ENCODE data around the gene ODAD3. TPM values are rescaled to one million over a fixed set of nuclear protein-coding genes. Genes with fewer than 3 reads are reported as not detected.

ODAD3 gene
- polyA plus RNA-seq, 6 donors from 2014 or later, result 0.21 to 1.2 (median 0.69) TPM

GRCh38 chr19:11401808-11402543 is 32.9 kb downstream of the ODAD3 start:
- Mint-ChIP-seq H3K4me1 (peaks cover 0 to 4% (median 4%) of the 10 kb centered on the region in 3 donors), H3K27me3 (peaks cover 4 to 25% (median 13%) of the 10 kb centered on the region in 3 donors), H3K4me3 (no peak overlapping the region), H3K36me3 (peaks cover 0 to 7% of the 10 kb centered on the region in 2 donors), H3K9me3 (peaks cover 0 to 1% (median 0%) of the 10 kb centered on the region in 7 donors), H3K27ac (peak overlapping the region in 2 of 6 donors; percentile 11 to 16)
- DNase-seq (no peak), ATAC-seq (ENCODE audit: low read depth in 2 of 2) (no peak)

DNA sequence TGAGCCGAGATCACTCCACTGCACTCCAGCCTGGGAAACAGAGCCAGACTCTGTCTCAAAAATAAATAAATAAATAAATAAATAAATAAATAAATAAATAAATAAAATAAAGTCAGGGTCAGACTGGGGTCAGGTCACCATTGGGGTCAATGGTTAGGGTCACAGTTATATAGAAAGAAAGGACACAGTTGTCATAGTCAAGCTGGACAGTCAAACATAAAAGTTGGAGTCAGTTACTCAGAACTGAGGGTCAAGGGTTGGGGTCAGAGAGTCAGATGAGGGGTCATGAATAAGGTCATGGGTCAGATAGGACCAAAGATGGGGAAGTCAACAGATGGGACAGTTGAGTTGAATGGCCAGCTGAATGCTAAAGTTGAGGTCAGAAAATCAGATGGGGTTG is 34.1 kb downstream of the ODAD3 start:
- Mint-ChIP-seq H3K27me3 (peaks cover 4 to 19% (median 13%) of the 10 kb centered on the region in 3 donors), H3K36me3 (peaks cover 0 to 7% of the 10 kb centered on the region in 2 donors), H3K9me3 (peaks cover 0 to 1% (median 0%) of the 10 kb centered on the region in 7 donors), H3K4me1 (peaks cover 0 to 4% (median under 1%) of the 10 kb centered on the region in 3 donors), H3K27ac (peak overlapping the region in 1 of 6 donors; percentile 44), H3K4me3 (no peak overlapping the region)
- DNase-seq (no peak), ATAC-seq (ENCODE audit: low read depth in 2 of 2) (no peak)

DNA sequence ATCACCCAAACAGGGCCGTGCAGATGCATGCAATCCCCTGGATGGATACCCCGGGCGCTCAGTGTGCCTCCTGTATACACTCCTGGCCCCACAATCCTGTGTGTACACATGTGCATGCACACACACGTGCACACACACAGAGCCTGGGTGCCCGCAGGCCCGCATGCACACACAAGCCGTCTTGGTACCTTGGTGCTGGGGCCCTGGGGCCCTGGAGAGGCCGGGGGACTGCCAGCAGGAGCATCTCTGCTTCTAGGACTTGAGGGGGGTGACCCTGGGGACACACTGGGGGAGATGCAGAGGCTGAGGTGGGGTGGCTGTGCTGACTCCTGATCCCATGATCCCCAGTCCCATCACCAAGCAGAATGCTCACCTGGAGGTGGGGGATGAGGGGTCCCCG is 35.3 kb downstream of the ODAD3 start:
- H3K4me1 Mint-ChIP-seq, result peaks cover 0 to 8% (median 2%) of the 10 kb centered on the region in 3 donors
- H3K9me3 Mint-ChIP-seq, result peaks cover 0 to 1% (median 0%) of the 10 kb centered on the region in 7 donors
- H3K36me3 Mint-ChIP-seq, result peaks cover 0 to 7% of the 10 kb centered on the region in 2 donors
- DNase-seq (no peak), ATAC-seq (ENCODE audit: low read depth in 2 of 2) (no peak)
- H3K27ac Mint-ChIP-seq, result no peak overlapping the region
- H3K27me3 Mint-ChIP-seq, result peaks cover 2 to 26% (median 21%) of the 10 kb centered on the region in 3 donors
- H3K4me3 Mint-ChIP-seq, result no peak overlapping the region

- H3K4me3 Mint-ChIP-seq, result no peak overlapping the region
- H3K27ac Mint-ChIP-seq, result peak overlapping the region in 1 of 6 donors; percentile 76
- H3K4me1 Mint-ChIP-seq, result peaks cover 9 to 12% (median 10%) of the 10 kb centered on the region in 3 donors
- H3K27me3 Mint-ChIP-seq, result peaks cover 0 to 26% (median 21%) of the 10 kb centered on the region in 3 donors
- peaks cover 0 to 7% of the 10 kb centered on the region in 2 donors for H3K36me3 Mint-ChIP-seq
- peaks cover 0 to 1% (median 0%) of the 10 kb centered on the region in 7 donors for H3K9me3 Mint-ChIP-seq
- ATAC-seq (ENCODE audit: low read depth in 2 of 2) (no peak), DNase-seq (no peak)
Observed at GRCh38 chr19:11397089-11397610, 37.8 kb downstream of the ODAD3 start.

- no peak for DNase-seq
- H3K4me3 Mint-ChIP-seq, result peak overlapping the region in 1 of 8 donors; percentile 16
- peaks cover 0 to 8% (median 7%) of the 10 kb centered on the region in 3 donors for H3K27me3 Mint-ChIP-seq
- no peaks in the 10 kb centered on the region for H3K36me3 Mint-ChIP-seq
- H3K9me3 Mint-ChIP-seq, result peaks cover 0 to 4% (median 2%) of the 10 kb centered on the region in 7 donors
- H3K27ac Mint-ChIP-seq, result peak overlapping the region in 1 of 6 donors; percentile 29
- ATAC-seq (ENCODE audit: low read depth in 2 of 2), result no peak
- peaks cover 15 to 22% (median 21%) of the 10 kb centered on the region in 3 donors for H3K4me1 Mint-ChIP-seq
Observed at GRCh38 chr19:11390933-11391680, 43.8 kb downstream of the ODAD3 start.

DNA sequence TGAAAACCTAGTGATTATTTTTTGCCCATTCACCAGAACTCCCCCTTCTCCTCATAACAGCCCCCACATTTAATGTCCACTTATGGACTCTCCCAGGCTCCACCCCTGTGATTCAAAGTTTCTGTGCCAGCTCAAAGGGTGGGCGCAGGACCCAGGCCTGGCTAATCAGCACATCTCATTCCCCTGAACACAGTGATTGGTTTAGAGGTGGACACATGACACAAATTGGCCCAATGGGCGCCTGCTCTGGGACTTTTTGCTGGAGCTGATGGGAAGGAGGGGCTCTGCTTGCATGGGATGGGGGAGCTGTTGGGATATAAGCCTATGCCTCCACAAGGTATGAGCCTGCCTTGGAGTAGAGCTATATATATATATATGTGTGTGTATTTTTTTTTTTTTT is 44.6 kb downstream of the ODAD3 start:
- no peak overlapping the region for H3K27ac Mint-ChIP-seq
- ATAC-seq (ENCODE audit: low read depth in 2 of 2) (no peak), DNase-seq (no peak)
- H3K36me3 Mint-ChIP-seq, result no peaks in the 10 kb centered on the region
- H3K4me1 Mint-ChIP-seq, result peaks cover 14 to 22% (median 21%) of the 10 kb centered on the region in 3 donors
- H3K27me3 Mint-ChIP-seq, result peaks cover 0 to 5% (median 4%) of the 10 kb centered on the region in 3 donors
- H3K9me3 Mint-ChIP-seq, result peaks cover 0 to 4% (median 2%) of the 10 kb centered on the region in 7 donors
- no peak overlapping the region for H3K4me3 Mint-ChIP-seq

- DNase-seq (peak; percentile 48), ATAC-seq (ENCODE audit: low read depth in 2 of 2) (peak; percentile 69 to 70)
- Mint-ChIP-seq H3K9me3 (peaks cover 0 to 6% (median 2%) of the 10 kb centered on the region in 7 donors), H3K27ac (peak overlapping the region; percentile 39 to 96 (median 86)), H3K27me3 (no peaks in the 10 kb centered on the region), H3K4me3 (peak overlapping the region; percentile 42 to 78 (median 59)), H3K36me3 (no peaks in the 10 kb centered on the region), H3K4me1 (peaks cover 18 to 29% (median 27%) of the 10 kb centered on the region in 3 donors)
Observed at GRCh38 chr19:11387162-11388034, 47.5 kb downstream of the ODAD3 start.

DNA sequence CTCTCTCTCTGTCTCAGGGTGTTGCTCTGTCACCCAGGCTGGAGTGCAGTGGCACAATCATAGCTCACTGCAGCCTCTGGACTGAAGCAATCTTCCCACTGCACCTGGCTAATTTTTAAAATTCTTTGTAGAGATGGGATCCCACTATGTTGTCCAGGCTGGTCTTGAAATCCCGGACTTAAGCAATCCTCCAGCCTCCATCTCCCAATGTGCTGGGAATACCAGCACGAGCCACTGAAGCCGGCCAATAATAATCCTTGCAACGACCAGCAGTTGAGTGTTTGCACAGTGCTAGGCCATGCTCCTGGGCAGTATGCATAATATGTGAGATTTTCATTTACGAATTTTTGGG is 50.2 kb downstream of the ODAD3 start:
- Mint-ChIP-seq H3K27ac (peak overlapping the region in 4 of 6 donors; percentile 20 to 90 (median 63)), H3K36me3 (no peaks in the 10 kb centered on the region), H3K4me1 (peaks cover 30 to 51% (median 48%) of the 10 kb centered on the region in 3 donors), H3K9me3 (peaks cover 0 to 4% (median 0%) of the 10 kb centered on the region in 7 donors), H3K27me3 (no peaks in the 10 kb centered on the region), H3K4me3 (peak overlapping the region in 6 of 8 donors; percentile 44 to 93 (median 76))
- ATAC-seq (ENCODE audit: low read depth in 2 of 2) (no peak), DNase-seq (no peak)

- no peaks in the 10 kb centered on the region for H3K27me3 Mint-ChIP-seq
- no peaks in the 10 kb centered on the region for H3K36me3 Mint-ChIP-seq
- ATAC-seq (ENCODE audit: low read depth in 2 of 2), result no peak
- H3K27ac Mint-ChIP-seq, result peak overlapping the region in 2 of 6 donors; percentile 86 to 90
- H3K4me1 Mint-ChIP-seq, result peaks cover 30 to 51% (median 48%) of the 10 kb centered on the region in 3 donors
- H3K4me3 Mint-ChIP-seq, result peak overlapping the region; percentile 72 to 94 (median 84)
- H3K9me3 Mint-ChIP-seq, result peaks cover 0 to 4% (median 0%) of the 10 kb centered on the region in 7 donors
- no peak for DNase-seq
Observed at GRCh38 chr19:11383706-11384048, 51.2 kb downstream of the ODAD3 start.

DNA sequence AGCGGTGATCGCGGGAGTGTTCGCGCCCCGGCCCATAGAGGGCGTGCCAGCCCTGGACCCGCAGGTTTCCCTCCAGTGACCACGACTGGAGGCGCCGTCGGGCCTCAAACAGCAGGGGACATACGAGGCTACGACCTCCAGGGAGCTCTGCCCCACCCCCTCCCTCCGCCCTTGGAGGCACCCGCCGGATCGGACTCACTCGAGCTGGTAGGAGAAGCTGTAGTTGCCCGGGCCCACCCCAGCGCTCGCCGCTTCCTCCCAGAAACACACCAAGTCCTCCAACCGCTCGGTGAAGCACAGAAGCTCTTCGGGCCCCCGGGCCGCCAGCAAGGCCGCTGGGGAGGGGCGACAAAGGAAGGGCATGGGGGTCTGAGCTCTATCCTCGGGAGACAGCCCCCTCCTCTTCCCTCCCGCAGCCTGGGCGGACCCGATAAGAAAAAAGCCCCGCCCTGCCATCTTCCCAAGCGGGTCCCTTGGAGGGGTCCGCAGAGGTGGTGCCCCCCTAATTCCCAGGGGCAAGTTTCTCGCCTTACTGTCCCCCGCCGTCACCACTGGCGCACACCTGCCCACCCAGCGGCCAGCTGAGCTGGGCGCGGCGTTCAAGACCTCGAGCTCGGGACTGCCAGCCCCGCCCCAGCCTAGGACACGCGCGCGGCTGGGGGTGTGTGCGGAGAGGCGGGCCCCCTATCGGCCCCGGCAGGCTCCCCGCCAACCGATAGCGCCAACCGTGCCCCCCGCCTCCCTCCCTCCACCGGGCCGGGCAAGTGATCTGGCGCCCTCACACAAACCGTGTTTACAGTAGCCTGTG is 51.8 kb downstream of the ODAD3 start:
- ATAC-seq (ENCODE audit: low read depth in 2 of 2) (peak; percentile 15 to 16), DNase-seq (peak; percentile 65)
- Mint-ChIP-seq H3K9me3 (peaks cover 0 to 4% (median 0%) of the 10 kb centered on the region in 7 donors), H3K4me3 (peak overlapping the region; percentile 82 to 94 (median 86)), H3K27ac (peak overlapping the region; percentile 66 to 95 (median 88)), H3K27me3 (no peaks in the 10 kb centered on the region), H3K36me3 (no peaks in the 10 kb centered on the region), H3K4me1 (peaks cover 30 to 51% (median 48%) of the 10 kb centered on the region in 3 donors)

DNA sequence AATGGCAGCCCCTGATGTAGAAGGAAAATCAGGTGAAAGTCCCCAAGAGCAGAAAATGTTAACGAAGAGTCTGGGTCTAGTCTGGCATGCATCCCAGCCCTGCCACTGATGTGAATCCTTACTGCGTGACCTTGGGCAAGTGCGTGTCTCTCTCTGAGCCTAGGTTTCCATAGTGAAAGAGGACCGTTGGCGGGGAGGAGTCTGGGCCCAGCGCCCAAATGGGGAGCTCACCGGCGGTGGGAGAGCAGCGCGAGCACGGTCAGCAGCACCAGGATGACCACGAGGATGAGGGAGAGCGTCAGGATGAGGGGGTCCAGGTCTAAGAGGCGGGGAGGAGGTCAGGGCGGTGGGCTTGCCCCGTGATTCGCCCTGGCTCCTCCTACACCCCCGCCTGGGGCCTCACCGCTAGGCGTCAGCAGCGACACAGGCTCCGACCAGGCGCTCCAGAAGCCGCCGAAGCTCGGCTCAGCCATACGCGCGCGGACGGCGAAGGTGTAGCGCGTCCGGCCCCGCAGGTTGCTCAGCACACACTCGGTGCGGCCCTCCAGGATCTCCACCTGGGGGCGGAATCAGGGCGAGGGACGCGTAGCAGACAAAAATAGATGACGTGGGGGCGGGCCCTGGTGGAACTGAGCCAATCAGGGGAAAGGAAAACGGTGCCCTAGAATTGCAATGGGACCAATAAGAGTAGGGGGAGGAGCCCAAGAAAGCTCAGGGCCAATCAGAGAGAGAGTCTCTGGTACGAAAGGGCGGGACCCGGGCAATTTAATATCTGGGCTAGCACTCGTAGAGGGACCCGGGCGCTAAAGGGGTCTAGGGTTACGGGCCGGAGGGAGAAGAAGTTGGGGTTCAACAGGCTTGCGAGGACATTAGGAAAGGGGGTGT is 54.0 kb downstream of the ODAD3 start:
- peak; percentile 98 for DNase-seq
- Mint-ChIP-seq H3K27me3 (no peaks in the 10 kb centered on the region), H3K9me3 (peaks cover 0 to 1% (median 0%) of the 10 kb centered on the region in 7 donors), H3K36me3 (no peaks in the 10 kb centered on the region), H3K4me3 (peak overlapping the region; percentile 83 to 99 (median 95)), H3K27ac (peak overlapping the region; percentile 93 to 99 (median 98)), H3K4me1 (peaks cover 32 to 50% (median 45%) of the 10 kb centered on the region in 3 donors)
- ATAC-seq (ENCODE audit: low read depth in 2 of 2), result peak; percentile 77 to 78
